GM12878 (cell line): ENCODE measurements around the gene TMEM214. TPM values are rescaled to one million over a fixed set of nuclear protein-coding genes. Genes with fewer than 3 reads are reported as not detected.

Experiments
- ATAC-seq: fragments of 200-7000 bp; cut with Tn5 transposase; 3 replicates; pipeline ENCODE4 v1.9.1; 2020; ENCODE audit warnings: mild to moderate bottlenecking, moderate library complexity
- BruUV-seq: library from RNA; stranded (reverse); fragments of 400-500 nt; replicated peaks from 2 replicates; lab custom pipeline; 2021; lab: Mats Ljungman, UMichigan
- CTCF ChIA-PET: fragments of 300-600 bp; sonication (Branson Sonifier 250); formaldehyde crosslinking; extraction: SDS; loops from one replicate; lab custom pipeline; 2021; ENCODE audit warnings: inconsistent platforms; lab: Yijun Ruan, JAX
- POLR2A ChIA-PET: fragments of 350-600 bp; formaldehyde crosslinking; extraction: SDS; loops from one replicate; lab custom pipeline; 2021; ENCODE audit warnings: inconsistent platforms; lab: Charles Lee
- RAD21 ChIA-PET: fragments of 300-600 bp; sonication (Branson Sonifier 250); formaldehyde crosslinking; loops from one replicate; lab custom pipeline; 2023; ENCODE audit warnings: antibody characterized with exemption; ENCODE audit not compliant: unreplicated experiment; lab: Charles Lee
- SMC1A ChIA-PET: fragments of 300-600 bp; sonication (Branson Sonifier 250); formaldehyde crosslinking; loops from one replicate; lab custom pipeline; 2023; ENCODE audit not compliant: unreplicated experiment, uncharacterized antibody; lab: Charles Lee
- DNase-seq: peaks from one replicate; pipeline ENCODE4 v3.0.0-alpha.2; 2011; ENCODE audit warnings: low read depth, low spot score
- FAIRE-seq: peaks from 3 replicates; lab custom pipeline; 2011; peaks lifted over from hg19 to GRCh38; lab: Jason Lieb, UNC
- H2AFZ ChIP-seq: 2 replicates; pipeline ENCODE4 v1.6.0; 2011; ENCODE audit warnings: low read depth, low read length, control low read depth; ENCODE audit not compliant: control insufficient read depth
- H3K27ac ChIP-seq: 2 replicates; pipeline ENCODE4 v1.5.1; 2011; ENCODE audit warnings: control low read depth; ENCODE audit not compliant: control insufficient read depth, insufficient read depth
- H3K27me3 ChIP-seq, 2 experiments: replicated peaks in 1 of 2; 2 replicates each; pipeline versions ENCODE4 v1.6.0 to v1.6.1; 2011; ENCODE audit warnings: low read length in 1 of 2; ENCODE audit not compliant: control insufficient read depth in 2 of 2, insufficient read depth in 2 of 2
- H3K36me3 ChIP-seq, 2 experiments: 2 replicates each; pipeline ENCODE4 v1.5.1; 2011; ENCODE audit warnings: low read length in 1 of 2; ENCODE audit not compliant: control insufficient read depth in 2 of 2, insufficient read depth in 2 of 2
- H3K4me1 ChIP-seq: 2 replicates; pipeline ENCODE4 v1.6.1; 2011; ENCODE audit warnings: mild to moderate bottlenecking, low read length, moderate library complexity, mixed read lengths; ENCODE audit not compliant: control insufficient read depth, insufficient read depth
- H3K4me2 ChIP-seq: 2 replicates; pipeline ENCODE4 v1.6.0; 2011; ENCODE audit warnings: control low read depth; ENCODE audit not compliant: control insufficient read depth, insufficient read depth
- H3K4me3 ChIP-seq: fragments of 200-600 bp; sonication (generic); 2 replicates; pipeline ENCODE4 v1.5.1; 2016
- H3K79me2 ChIP-seq: 2 replicates; pipeline ENCODE4 v1.6.0; 2011; ENCODE audit warnings: low read length; ENCODE audit not compliant: control insufficient read depth, insufficient read depth
- H3K9ac ChIP-seq: 2 replicates; pipeline ENCODE4 v1.8.0; 2011; ENCODE audit warnings: low read length, control low read depth, mixed read lengths; ENCODE audit not compliant: control insufficient read depth, insufficient read depth
- H3K9me3 ChIP-seq: replicated peaks from 3 replicates; pipeline ENCODE4 v1.5.1; 2011; ENCODE audit warnings: mild to moderate bottlenecking, low read length; ENCODE audit not compliant: control insufficient read depth, insufficient read depth
- H4K20me1 ChIP-seq: 2 replicates; pipeline ENCODE4 v1.6.0; 2011; ENCODE audit not compliant: control insufficient read depth, insufficient read depth
- BMI1 ChIP-seq: fragments of 450-650 bp; IDR thresholded peaks from 2 replicates; pipeline ENCODE4 v1.6.1; 2016; ENCODE audit warnings: mild to moderate bottlenecking, moderate library complexity, borderline replicate concordance
- EP300 ChIP-seq, 2 experiments: fragments of 150-350 bp in 1 of 2; IDR thresholded peaks; 2 replicates each; pipeline ENCODE4 v1.6.1; 2011 to 2012; ENCODE audit warnings: low read depth in 2 of 2, low read length in 2 of 2, borderline replicate concordance in 1 of 2, improper control_type of control experiment in 1 of 2, inconsistent platforms in 1 of 2; ENCODE audit not compliant: control insufficient read depth in 1 of 2
- RAD21 ChIP-seq: IDR thresholded peaks from 2 replicates; pipeline ENCODE4 v1.6.1; 2011; ENCODE audit warnings: mild to moderate bottlenecking, low read depth, low read length, moderate library complexity; ENCODE audit not compliant: insufficient read depth
- RCOR1 ChIP-seq: conservative IDR thresholded peaks from 2 replicates; pipeline ENCODE4 v1.6.1; 2012; ENCODE audit warnings: low read depth, low read length, improper control_type of control experiment
- SMAD1 ChIP-seq: fragments of 450-650 bp; IDR thresholded peaks from 2 replicates; pipeline ENCODE4 v1.6.1; 2018; ENCODE audit warnings: mild to moderate bottlenecking, low read depth; ENCODE audit not compliant: partially characterized antibody
- SREBF2 ChIP-seq: IDR thresholded peaks from 2 replicates; pipeline ENCODE4 v1.6.1; 2012; ENCODE audit warnings: mild to moderate bottlenecking, low read length
- TBL1XR1 ChIP-seq: IDR thresholded peaks from 2 replicates; pipeline ENCODE4 v1.6.1; 2012; ENCODE audit warnings: low read depth, low read length, improper control_type of control experiment
- TCF3 ChIP-seq: IDR thresholded peaks from 2 replicates; pipeline ENCODE4 v1.6.1; 2012; ENCODE audit warnings: low read depth, mild to moderate bottlenecking, low read length, borderline replicate concordance; ENCODE audit not compliant: insufficient read depth
- TCF7 ChIP-seq: IDR thresholded peaks from 2 replicates; pipeline ENCODE4 v1.6.1; 2014; ENCODE audit warnings: antibody characterized with exemption, borderline replicate concordance
- ZNF384 ChIP-seq: IDR thresholded peaks from 2 replicates; pipeline ENCODE4 v1.6.1; 2012; ENCODE audit warnings: low read depth, mild to moderate bottlenecking, low read length, improper control_type of control experiment, borderline replicate concordance
- WGBS: methylation state at CpG from one replicate; pipeline ENCODE4 v1.1.6; 2016; ENCODE audit warnings: low lambda C conversion rate; ENCODE audit not compliant: insufficient replicate concordance, insufficient coverage; ENCODE audit errors: missing lambda C conversion rate; 5-methylcytosine and 5-hydroxymethylcytosine counted together
- in situ Hi-C: fragments of 300-500 bp; cut with MboI; formaldehyde crosslinking; loops from 9 replicates; pipeline ENCODE4 v1.14.3; 2018; ENCODE audit warnings: mixed read lengths
- intact Hi-C: fragments of 100-400 bp; cut with micrococcal nuclease; formaldehyde crosslinking; loops from one replicate; pipeline ENCODE4 v1.14.2; 2022; ENCODE audit not compliant: unreplicated experiment
- polyA plus RNA-seq, 11 experiments: library from polyadenylated mRNA; depleted of rRNA in 4 of 11; unstranded in 6 of 11; stranded (reverse) in 5 of 11; fragments of >200 nt; fragmentation: Nextera tagmentation in 4 of 11; fragmentation: Illumina TruSeq in 1 of 11; extraction: Ambion mirVana in 4 of 11; extraction: Trizol in 1 of 11; gene quantifications; 1 replicate in 1 of 11; 2 replicates in 10 of 11; pipeline versions ENCODE4 v1.2.1 to v1.2.3, GENCODE V29; 2011 to 2016; ENCODE audit warnings: inconsistent platforms in 2 of 11, missing spikeins in 2 of 11, low read depth in 1 of 11
- total RNA-seq, 4 experiments: library from RNA; depleted of rRNA in 3 of 4; stranded (reverse); fragments of >200 nt in 3 of 4; fragmentation: Illumina TruSeq in 1 of 4; extraction: Trizol in 1 of 4; gene quantifications; 2 replicates each; pipeline versions ENCODE4 v1.2.1 to v1.2.3, GENCODE V29; 2013 to 2021

The TMEM214 gene
- total and polyA plus RNA-seq, 10 of the 15 experiments (the other 5 are each of a cell fraction or from before 2014, with no cell fraction given) = 10.4 to 79.2 (median 45.0) TPM

DNA sequence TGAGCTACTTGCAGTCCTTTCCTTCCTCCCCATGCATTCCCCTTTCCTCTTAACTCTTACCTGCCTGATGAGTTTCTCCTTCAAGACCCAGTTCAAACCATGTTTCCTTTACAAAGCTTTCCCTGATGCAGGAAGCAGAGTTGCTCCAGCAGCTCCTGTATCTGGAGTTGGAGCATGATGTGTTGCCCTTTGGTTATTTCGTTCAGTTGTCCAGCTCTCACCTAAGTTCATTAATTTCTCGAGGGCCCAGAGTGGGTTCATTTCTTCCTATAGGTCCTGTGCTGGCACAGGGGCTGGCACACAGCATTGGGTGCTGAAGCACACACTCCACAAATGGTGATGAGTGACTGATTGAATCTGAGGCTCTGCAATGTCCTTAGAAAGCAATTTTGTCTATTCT is 23.0 kb upstream of the TMEM214 start:
- ATAC-seq = no peak
- no peak for FAIRE-seq
- ChIA-PET SMC1A (interaction anchor here (1.2 kb wide), 1 partner anchor 48 kb away, joined by 4 read pairs; no protein-coding TSS in a partner anchor), CTCF (interaction anchor here (0.5 to 1.2 kb wide), 2 partner anchors 48 to 67 kb away, joined by 3 to 6 read pairs; no protein-coding TSS in a partner anchor), POLR2A (no interaction called here), RAD21 (no interaction called here)
- Histone ChIP-seq H3K4me2 (no peak overlapping the region), H3K4me1 (no peaks in the 10 kb centered on the region), H3K79me2 (no peaks in the 10 kb centered on the region), H3K4me3 (no peak overlapping the region), H3K9me3 (no peaks in the 10 kb centered on the region), H3K27me3 (no peaks in the 10 kb centered on the region), H4K20me1 (no peaks in the 10 kb centered on the region), H3K9ac (no peak overlapping the region), H3K27ac (no peak overlapping the region), H3K36me3 (no peaks in the 10 kb centered on the region), H2AFZ (no peak overlapping the region)
- no peak for TF ChIP-seq TCF3
- TF ChIP-seq BMI1 = no peak
- no peak for TF ChIP-seq EP300 (IDR thresholded peaks at IDR 0.05; ENCODE audit: borderline replicate concordance in 1 of 2, control insufficient read depth in 1 of 2, low read depth in 2 of 2, low read length in 2 of 2)
- no peak for TF ChIP-seq RAD21
- no peak for TF ChIP-seq TCF7
- TF ChIP-seq ZNF384 = no peak
- no peak for TF ChIP-seq TBL1XR1
- TF ChIP-seq SREBF2 = no peak
- no peak for TF ChIP-seq RCOR1
- TF ChIP-seq SMAD1 = no peak
- intact Hi-C loops = loop anchor here (10.0 kb wide), 1 partner anchor 165 kb away; the partner anchor contains the start of gene DPYSL5
- no peak for DNase-seq
- in situ Hi-C loops = no loop called here
- BruUV-seq = no TSS peak
- 0% methylated on average over 2 of the region's 2 CpGs for WGBS
